Dedifferentiated amniotic fluid mesenchymal stem cell (primary cell): ENCODE data around the gene ISX.

Experiments
- DNase-seq: peaks from one replicate; pipeline ENCODE4 v3.0.0-alpha.2; 2016; ENCODE audit errors: extremely low spot score

The ISX gene

DNA sequence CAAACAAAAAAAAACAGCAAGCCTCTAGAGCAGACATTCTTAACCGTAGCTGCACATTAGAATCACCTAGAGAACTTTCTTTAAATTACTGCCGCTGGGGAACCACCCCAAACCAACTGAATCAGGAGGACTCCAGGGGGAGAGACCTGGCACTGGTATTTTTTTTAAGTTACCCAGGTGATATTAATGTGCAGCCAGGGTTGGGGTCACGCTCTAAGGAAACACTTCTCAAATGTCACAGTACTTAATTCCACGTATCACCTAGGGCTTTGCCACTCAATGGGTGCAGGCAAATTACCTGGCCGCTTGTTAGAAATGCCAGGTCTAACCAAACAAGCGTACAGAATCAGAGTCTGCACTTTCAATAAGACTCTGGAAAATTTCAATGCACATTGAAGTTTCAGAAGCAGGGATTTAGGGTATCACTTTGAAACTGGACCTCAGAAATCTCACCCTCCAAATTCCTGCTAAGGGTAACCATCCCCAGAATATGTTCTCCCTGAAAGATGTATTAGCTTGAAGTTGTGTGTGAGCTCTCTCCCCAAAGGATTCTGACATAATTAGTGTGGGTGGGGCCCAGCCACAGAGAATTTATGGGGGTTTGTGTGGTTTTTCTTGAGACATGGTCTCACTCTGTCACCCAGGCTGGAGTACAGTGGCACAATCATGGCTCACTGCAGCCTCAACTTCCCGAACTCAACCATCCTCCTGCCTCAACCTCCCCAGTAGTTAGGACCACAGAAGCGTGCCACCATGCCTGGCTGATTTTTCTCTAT, 12.7 kb upstream of the ISX start:
- DNase-seq, result no peak

DNA sequence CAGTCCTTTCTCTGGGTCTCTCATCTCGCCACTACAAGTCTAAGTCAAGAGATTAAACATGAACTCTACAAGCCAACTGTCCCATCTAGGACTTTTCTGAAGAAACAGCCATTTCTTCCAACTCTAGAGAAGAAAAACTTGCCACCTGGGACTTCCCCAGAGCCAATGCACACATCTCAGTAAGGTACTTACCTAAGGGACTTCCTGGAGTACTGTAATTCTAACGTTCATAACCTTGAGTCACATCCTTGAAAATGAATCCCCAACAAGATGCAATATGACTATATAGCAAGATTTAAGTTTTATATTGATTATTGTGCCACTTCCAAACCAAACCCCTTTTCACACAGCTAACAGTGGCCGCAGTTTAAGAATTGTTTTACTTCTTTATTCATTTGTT, 11.9 kb upstream of the ISX start:
- DNase-seq, result no peak

DNA sequence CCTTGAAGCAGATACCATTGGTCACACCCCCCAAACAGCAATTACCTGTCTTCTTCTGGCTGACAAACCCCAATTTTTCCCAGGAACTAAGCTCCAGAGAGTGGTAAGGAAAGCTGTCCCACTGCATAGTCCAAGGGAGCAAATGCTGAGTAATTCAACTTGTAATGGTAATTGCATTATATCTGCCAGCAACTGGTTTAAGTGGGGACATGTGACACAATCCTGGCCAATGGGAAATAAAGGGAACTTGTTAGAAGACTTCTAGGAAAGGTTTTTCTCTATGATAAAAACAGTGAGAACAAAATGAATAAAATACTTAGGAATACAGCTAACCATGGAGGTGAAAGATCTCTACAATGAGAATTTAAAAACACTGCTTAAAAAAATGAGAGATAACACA, 9.5 kb upstream of the ISX start:
- no peak for DNase-seq

DNA sequence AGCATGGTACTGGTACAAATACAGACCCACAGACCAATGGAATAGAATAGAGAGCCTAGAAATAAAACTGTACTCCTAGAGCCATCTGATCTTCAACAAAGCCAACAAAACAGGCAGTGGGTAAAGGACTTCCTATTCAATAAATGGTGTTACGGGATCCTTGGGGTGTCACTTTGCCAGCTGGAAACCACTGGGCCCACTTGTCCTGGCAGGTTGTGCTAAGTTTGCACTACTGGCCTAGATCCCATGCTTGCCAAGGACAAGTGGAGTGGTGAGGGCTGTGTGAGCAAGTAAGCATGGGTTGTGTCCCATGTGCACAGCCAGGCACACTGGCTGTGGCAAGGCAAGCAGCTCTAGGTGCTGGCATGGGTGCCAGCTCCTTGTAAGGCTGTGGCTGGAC, 8.8 kb upstream of the ISX start:
- no peak for DNase-seq

DNA sequence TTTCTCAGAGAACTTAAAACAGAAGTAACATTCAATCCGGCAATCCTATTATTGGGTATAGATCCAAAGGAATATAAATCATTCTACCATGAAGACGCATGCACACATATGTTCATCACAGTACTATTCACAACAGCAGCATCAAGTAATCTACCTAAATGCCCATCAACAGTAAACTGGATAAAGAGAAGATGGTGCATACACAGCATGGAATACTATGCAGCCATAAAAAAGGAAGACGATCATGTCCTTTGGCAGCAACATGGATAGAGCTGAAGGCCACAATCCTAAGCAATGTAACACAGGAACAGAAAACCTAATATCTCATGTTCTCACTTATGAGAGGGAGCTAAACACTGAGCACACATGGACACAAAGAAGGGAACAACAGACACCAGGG, 6.3 kb upstream of the ISX start:
- DNase-seq, result no peak

DNA sequence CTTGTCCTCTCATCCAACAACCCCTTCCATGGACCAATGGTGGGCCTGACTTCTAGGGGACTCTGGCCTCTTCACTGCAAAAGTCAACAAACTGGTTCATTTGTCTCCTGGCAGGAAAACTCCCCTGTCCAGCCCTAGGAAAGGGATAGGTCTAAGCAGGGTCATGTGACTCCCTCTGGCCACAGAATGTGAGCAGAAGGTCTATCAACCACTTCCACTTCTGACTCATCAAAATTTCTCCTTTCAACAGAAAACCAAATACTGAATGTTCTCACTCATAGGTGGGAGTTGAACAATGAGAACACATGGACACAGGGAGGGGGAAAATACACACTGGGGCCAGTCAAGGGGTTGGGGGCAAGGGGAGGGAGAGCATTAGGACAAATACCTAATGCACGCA, 1.3 kb upstream of the ISX start:
- no peak for DNase-seq

DNA sequence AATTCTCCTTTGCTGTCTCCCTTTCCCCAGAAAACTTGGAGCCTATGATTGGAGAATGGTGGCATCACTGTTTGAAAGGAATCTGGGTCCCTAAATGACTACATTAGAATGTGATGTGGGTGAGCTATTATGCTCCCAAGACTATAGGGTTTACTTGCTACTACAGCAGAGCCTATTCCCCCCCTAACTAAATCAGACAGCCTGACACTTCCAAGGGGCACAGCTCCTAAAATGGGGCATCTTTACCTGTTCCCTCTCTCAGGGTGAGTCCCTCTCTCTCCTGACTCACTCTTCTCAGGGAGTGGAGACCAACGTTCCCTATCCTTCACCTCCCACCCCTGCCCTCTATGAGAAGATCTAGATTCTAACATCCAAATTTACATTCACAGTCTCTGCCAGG, 775 bp upstream of the ISX start:
- no peak for DNase-seq

DNA sequence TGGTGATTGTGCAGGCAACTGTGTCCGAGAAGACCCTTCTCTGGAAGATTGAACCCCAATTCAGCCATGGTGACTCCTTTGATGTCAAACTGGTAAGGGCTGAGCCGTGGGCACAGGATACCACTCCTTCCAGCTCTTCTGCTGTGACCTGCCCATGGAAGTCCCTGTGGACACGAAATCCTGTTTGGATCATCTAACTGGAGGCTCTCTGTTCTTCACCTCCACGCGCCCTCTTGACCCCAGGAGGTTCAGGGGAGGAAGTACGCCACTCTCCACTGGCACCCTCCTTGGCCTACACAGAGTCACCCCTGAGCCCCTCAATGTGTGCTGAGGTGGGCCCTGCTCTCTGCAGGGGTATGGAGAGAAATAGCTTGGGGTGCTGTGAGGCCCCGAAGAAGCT, 810 bp downstream of the ISX start:
- DNase-seq, result no peak

DNA sequence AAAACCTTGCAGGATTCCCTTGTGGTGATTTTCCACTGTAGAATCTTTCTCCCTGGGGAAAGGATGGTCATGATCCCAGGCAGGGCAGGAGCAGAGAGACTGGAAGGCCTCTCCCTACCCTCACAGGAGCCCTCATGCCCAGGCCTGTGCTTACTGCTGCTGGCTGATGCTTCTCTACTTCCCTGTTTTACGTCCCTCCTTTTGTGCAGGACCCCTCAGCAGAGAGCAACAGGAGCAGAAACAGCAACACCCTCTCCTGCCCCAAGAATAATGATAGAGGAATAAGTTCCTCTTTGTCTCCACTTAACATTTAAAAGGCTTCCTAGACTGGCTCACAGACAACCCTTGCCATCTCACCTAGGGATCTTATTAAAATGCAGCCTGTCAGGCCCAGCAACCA, 3.6 kb downstream of the ISX start:
- DNase-seq, result no peak

DNA sequence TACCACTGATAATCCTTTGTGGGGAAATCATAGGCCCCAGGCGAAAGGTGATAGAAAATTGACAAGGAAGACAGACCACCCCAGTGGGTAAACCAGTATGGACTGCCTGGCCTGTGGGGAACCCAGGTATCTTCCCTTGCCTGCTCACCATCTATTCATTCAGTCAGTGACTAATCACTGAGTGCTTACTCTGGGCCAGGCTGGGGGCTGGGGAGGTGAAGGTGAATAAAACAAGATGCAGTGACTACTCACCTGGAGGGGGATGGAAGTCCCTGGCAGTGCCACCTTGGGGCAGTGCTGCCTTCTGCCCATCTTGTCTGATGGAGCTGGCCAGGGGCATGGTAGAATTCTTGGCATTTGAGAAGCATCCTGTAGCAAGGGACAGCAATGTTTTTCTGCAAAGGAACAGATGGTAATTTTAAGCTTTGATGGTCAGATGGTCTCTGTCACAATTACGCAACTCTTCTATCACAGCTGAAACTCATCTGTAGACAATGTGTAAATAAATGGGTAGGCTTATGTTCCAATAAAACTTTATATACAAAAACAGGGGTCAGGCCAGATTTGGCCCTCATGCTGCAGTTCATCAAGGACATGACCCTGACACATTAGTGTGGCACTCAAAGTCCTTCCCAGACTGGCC, 4.6 kb downstream of the ISX start:
- DNase-seq, result no peak

DNA sequence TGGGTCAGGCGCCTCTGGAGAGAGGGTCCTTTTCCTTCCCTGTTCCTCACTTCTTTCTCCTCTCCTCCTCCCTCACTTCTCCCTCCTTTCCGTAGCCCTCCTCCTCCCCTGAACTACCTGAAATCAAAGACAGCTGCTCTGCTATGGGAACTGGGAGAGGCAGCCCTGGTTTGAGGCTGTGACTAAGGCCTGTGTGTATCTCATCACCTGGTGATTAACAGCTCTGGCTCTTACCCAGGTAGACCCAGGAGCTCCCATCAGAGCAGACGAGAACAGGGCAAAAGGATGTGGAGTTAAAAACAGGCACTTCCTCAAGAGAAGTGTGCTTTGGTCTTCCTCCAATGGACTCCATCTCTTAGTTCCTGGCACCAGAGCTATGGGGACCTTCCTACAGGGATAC, 5.8 kb downstream of the ISX start:
- DNase-seq, result no peak

DNA sequence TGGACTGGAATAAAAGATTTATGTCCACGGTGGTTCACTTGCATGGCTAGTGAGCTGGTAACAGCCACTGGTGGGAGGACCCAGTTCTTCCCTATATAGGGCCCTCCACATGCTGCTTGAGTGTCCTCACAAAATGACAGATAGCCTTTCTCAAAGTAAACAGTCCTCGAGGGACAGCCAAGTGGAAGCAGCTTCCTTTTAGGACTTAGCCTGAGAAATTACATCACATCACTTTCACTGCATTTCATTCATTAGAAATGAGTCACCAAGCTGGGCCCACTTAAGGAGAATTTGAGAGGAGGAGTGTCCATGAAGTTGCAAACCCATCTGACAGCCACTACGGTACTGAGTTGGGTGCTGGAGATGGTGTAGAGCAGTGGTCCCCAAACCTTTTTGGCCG, 7.0 kb downstream of the ISX start:
- no peak for DNase-seq

DNA sequence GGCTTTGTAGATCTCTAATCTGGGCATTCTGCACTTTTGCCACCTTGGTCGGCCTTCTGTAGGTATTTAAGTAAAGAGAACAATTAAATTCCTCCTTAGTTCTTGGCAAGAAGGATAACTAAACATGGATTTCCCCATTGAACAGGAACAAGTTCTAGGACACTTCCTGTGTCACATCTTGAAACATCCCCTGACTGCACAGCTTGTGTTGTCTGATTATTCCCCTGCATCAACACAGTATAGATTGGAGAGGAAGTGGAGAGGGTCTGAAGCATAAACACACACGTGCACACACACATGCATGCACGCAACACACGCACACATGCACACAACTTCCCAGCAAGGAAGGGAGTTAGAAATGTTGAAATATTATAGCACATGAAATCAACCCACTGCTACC, 8.6 kb downstream of the ISX start:
- no peak for DNase-seq

DNA sequence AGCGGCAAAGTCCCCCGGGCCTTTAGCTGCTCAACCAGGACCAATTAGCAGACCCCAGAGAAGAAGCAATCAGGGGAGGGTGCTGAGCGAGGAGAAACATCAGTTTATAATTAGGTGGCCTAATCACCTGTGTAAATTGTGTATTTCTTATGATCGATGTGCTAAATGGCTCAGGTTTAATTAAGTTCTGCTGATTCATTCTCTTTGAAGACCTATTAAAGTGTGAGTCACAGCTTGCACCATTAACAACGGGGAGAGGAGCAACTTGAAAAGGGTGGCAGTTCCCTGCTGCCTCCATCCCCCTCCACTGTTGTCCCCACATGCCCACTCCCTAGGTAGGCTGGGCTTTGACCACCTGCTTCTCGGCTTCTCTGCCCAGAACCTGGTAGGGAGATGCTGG, 10.7 kb downstream of the ISX start:
- no peak for DNase-seq

DNA sequence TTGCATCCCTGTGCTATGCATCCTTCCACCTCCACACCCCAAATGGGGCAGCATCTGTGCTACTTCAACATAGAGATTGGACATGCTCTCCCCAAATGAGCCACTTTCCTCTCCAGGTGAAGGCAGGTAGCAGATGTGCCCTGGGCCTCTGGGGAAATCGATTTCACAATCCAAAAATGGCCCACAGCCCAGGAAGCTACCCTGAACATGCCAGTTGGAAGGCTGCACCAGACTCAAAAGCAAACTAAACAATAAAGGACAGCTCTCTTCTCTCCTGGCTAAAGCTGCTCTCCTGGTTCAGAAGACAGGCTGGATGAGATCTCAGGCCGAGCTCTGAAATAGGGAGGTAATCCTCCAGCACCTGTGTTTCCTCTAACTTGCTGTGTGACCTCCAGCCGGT, 19.7 kb downstream of the ISX start:
- no peak for DNase-seq

DNA sequence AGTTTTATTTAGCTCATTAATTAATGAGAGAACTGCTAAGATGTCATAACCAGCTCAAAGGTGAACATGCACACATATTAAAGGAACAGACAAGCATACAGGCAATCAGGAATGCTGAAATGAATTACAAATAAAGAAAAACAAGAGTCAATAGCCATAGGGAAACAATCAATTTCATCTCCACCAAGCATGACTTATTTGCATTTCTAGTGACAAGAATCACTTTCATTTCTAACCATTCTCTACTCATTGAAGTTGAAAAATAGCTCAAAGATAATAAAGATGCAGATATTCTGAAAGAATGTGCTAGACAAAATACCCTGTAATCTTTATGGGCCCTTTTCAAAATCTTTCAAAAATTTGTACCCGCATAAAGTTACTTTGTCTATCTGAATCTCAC, 23.2 kb downstream of the ISX start:
- DNase-seq, result no peak

DNA sequence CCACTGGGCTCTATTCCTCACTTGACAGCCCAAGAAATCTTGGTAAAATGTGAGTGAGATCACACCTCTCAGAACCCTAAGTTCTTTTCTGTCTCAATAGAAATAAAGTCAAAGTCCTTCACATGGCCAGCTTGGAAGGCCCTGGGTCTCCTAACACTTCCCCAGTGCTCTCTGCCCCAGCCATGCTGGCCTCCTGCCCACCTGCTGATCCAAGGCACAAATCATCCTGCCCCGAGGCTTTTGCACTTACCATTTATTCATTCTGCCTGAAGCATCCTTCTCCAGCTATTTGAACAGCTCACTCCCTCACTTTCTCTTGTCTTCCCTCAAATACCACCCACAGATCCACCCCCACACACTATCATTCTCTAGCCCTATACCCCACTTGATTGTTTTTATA, 26.4 kb downstream of the ISX start:
- no peak for DNase-seq

DNA sequence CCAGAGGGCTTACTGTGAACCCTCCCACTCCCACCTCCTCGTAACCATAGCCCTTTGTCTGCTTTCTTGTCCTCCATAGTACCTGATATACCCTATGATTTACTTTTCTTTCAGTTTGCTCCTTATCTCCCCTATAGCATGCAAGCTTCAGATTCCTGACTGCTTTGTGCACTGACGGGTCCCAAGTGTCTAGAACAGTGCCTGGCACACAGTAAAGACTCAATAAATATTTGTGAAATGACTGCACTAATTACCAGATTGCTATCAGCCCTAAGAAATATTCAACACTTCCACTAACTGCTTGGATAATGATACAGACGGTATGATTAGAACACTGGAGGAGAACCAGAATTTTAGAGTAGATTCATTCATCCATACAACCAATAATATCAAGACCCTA, 33.0 kb downstream of the ISX start:
- DNase-seq, result no peak

DNA sequence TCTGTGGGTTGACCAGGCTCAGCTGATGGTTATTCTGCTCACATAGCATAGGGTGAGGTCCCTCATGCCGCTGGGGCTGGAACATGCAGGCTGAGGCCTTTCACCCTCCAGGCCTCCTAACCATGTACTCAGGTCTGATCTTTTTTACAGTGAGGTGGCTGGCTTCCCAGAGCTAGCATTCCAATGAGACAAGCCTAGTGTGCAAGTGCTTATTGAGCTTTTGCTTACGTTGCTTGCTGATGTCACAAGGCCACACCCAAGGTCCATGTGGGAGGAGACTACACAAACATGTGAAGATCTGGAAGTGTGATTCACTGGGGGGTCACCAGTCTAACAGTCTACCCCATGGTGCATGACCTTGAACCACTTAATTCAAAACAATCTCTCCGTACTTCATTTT, 33.9 kb downstream of the ISX start:
- no peak for DNase-seq

DNA sequence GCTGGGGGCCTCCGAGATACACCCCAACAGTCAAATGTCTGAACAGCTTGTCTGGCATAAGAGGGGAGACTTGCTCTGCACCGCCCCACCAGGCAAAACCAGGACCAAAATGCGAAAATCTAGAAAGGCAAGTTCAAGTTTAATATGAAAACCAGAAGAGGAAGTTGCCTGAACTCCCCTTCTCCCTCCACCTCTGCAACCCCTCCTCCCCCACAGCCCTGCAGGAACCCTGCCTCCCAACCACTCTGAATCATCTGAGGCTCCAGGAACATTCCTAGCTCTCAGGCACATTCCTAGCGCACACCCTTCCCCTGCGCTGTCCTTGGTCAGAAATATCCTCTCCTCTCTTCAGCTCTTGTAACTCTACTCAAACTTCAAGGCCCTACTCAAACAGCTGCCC, 36.7 kb downstream of the ISX start:
- no peak for DNase-seq

DNA sequence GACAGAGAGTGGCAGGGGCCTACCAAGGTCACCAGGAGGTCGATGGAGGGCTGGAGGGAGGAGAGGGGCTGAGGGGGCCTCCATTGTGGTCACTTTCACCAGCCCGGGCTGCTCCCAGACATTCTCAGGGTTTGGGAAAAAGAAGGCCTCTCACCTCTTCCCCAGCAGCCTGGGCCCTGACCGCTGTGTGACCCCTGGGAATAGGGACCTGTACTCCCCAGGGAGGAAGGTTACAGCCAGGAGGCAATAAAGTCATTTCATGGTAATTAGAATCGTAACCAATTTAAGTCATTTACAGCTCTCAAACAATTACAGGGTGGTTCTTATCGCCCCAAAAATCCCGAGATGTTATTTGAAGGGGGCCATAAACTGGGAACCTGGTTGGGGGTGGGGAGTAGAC, 37.8 kb downstream of the ISX start:
- DNase-seq, result no peak

DNA sequence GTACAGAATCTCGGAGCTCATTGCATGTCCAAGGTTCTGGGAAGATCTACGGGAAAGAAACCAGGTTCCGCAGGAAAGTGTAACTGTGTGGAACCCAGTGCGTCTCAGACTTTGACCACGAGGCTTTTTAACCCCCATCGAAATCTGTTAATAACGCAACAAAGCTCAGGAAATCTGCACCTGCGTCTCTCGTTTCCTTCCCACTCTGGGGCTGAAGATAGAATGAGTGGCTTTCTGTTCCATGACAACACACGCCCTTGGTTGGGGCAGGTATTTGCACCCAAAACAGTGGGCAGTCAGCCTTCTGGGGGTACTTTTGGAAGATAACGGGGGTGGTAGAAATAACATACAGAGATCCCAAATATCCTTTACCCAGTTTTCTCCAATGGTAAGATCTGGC, 38.5 kb downstream of the ISX start:
- no peak for DNase-seq

DNA sequence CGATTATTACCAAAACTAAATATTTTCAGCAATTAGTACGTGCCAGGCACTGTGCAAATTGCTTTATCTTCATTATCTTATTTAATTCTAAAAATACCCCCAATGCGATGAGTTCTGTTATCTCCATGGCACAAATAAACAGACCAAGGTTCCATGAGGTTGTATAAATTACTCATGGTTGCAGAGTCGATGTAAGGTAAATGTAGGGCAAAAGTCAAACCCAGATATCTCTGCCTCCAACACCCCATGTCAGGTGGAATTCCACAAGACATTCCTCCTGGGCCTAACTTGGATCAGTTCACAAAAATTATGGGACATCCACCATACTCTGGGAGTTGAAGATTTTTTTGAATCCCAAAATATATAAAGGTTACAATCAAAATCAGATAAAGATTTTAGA, 43.7 kb downstream of the ISX start:
- no peak for DNase-seq

DNA sequence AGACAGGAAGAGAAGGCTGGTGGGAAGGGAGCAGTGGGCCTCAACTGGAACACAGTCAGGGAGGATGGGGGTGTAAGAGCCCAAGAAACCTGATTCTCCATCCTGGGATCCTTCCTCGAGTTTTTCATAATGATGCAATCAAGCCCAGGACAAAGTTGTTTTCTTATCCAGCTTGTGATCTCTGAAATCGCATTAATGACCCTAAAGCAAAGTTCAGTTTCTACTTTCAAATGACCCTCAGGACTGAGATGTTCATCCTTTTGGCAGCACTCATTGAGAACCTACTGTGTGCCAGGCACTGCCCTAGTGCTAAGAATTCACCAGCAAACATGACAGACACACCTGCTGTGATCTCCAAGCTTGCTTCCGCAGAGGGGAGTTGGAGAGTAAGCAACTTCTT, 45.3 kb downstream of the ISX start:
- no peak for DNase-seq
